ENCODE data around the gene DLG2.
"Not testable (repeated sequence)": the region's sequence is repeated elsewhere in the genome, so short reads cannot be mapped to it uniquely, and the experiment has no call there.

The DLG2 gene

DNA sequence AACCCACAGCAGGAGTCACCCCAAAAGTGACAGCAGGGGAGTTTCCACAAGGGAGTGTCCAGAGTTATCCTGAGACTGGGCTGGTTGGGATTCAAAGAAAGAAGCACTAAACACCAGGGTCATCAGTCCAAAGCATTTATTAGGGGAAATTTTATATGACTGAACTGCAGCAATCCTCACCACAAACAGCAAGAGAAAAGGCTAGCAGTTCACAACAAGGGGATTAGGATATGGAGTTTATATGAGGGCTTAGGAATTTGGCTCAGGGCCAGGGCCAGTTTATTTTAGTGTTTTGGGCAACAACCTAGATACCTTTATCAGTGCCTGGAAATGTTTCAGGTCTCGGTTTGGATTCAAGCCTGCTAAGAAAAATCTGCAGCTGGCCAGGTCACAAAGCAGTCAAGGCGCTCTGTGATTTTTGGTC, 16.1 kb upstream of the DLG2 start:
- DNase-seq (ENCODE audit: low read depth in 2 of 2) = no peak

DNA sequence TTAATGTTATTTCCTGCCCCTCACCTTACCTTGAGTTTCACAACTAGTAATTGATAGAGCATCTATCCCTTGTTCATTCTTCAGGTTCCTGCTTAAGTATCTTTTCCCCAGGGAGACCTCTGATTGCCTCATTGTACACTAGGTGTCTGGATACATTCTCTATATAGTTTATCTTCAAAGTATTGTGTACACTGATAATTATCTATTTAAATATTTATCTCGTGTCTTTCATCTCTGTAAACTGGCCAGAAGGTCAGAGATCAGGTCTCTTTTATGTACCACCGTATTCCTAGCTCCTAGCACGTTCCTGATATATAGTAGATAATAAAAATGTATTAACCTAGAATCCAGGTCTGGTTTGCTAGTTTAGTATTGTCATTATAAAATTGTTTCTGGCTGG, 7.6 kb upstream of the DLG2 start:
- no peak for DNase-seq (ENCODE audit: low read depth in 2 of 2)

DNA sequence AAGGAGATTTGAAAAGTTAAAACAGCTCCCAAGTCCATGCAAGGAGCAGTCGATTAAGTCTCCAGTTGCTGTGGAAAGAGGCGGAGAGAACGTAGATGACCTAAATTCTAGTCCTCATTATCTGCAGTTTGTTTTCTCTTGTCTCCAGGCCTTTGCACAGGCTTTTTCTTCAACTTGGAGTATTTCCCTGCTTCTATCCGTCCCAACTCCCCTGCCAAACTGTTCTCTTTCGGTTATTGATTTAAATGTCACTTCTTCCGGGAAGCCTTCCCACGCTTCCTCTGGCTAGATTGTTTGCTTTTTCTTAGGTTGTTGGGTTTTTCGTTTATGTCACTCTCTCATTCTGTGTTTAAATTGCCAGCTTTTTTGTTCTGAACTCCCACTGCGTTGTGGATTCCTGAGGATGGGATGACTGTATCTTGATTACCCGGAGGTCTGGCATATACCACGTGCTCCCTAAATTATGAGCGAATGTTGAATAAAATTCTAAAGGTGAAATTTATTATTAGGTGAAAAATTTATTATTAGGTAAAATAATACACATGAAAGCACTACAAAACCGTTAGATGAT, 1.7 kb upstream of the DLG2 start:
- no peak for DNase-seq (ENCODE audit: low read depth in 2 of 2)

DNA sequence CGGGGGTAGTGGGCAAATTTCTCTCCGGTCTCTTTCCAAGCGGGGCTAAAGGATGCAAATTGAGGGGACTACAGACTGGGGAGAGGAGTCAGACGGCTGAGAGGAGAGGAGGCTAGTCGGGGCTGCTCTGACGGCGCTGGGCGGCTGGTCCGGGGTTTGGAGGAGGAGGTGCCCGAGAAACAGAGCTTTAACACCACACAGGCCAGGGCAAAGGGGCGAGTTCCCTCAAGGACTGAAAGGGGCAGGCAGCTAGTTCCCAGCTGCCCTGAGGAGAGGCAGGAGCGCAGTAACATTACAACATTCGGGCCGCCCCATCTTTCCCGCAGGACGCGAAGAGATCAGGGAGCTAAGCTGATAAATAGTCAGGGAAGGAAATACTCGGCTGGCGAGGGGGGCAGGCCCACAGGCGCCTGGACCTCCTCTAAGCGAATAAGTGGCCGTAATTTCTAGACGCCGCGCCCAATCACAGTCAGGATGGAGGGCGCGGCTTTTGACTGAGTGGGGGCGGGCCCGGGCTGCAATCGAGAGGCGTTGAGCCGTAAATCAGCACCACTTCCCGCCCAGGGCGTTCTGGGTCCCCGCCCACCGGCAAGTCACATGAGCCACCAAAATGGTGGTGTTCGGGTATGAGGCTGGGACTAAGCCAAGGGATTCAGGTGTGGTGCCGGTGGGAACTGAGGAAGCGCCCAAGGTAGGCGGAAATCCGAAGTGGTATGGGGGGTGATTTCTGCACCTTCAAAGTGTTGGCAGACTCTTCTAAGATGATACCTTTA, 1.0 kb upstream of the DLG2 start, which contains the start of gene TMEM126B:
TSS of gene TMEM126B (plus strand) at position 596 of the 773 bp plus-strand sequence. CDS start at position 611, 15 bp downstream.
- peak; percentile 94 to 96 for DNase-seq (ENCODE audit: low read depth in 2 of 2)

DNA sequence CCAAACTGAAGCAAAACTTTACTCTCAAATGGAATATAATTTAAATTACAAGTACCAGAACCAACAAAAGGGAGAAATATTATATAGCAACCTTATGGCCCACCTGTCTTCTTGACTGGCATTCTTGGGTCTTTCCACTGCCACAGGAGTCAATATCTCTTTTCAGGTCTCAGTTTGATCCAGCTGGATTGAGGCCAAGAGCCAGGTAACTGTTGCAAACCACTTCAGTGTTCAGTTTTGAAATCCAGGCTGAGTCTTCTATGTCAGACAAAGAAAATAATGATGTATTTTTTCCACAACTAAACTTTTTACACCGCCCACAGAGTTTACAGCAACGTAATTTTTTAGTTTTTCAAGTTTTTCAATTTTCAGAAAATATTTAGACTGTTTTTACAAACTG, 648 bp downstream of the DLG2 start:
- DNase-seq (ENCODE audit: low read depth in 2 of 2) = no peak

DNA sequence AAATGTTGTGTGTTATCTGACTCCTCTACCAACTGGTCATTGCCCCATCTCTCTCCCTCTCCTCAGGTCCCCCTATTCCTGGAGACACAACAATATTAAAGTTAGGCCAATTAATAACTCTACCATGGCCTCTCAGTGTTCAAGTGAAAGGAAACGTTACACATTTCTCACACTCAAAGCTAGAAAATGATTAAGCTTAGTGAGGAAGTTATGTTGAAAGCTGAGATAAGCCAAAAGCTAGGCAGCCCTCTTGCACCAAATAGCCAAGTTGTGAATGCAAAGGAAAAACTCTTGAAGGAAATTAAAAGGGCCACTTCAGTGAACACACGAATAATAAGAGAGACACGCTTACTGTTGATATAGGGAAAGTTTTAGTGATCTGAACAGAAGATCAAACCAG, 6.9 kb downstream of the DLG2 start:
- no peak for DNase-seq (ENCODE audit: low read depth in 2 of 2)

DNA sequence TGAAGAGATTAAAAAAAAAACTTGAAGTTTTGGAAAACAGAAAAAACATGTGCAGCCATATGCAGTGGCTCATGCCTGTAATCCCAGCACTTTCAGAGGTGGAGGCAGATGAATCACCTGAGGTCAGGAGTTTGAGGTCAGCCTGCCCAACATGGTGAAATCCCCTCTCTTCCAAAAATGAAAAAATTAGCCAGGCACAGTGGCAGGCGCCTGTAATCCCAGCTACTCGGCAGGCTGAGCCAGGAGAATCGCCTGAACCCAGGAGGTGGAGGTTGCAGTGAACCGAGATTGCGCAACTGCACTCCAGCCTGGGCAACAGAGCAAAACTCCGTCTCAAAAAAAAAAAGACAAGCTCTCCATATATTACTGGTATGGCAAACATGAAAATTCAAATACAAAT, 7.6 kb downstream of the DLG2 start:
- DNase-seq (ENCODE audit: low read depth in 2 of 2) = no peak

DNA sequence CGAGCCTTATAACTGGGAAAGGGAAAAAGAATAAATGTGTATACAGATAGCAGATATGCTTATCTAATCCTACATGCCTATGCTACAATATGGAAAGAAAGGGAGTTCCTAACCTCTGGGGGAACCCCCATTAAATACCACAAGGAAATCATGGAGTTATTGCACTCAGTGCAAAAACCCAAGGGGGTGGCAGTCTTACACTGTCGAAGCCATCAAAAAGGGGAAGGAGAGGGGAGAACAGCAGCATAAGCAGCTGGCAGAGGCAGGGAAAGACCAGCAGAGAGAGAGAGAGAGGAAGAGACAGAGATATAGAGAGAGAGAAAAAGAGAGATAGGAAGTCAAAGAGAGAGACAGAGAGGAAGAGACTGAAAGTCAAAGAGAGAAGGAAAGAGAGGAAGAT, 15.5 kb downstream of the DLG2 start:
- DNase-seq (ENCODE audit: low read depth in 2 of 2) = not testable (repeated sequence)

DNA sequence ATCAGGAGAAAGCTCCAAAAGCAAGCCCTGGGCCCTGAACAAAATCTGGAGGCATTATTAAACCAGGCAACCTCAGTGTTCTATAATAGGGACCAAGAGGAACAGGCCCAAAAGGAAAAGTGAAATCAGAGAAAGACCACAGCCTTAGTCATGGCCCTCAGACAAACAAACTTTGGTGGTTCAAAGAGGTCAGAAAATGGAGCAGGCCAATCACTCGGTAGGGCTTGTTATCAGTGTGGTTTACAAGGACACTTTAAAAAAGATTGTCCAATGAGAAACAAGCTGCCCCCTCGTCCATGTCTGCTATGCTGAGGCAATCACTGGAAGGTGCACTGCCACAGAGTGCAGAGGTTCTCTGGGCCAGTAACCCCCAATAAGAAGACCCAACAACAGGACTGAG, 17.9 kb downstream of the DLG2 start:
- not testable (repeated sequence) for DNase-seq (ENCODE audit: low read depth in 2 of 2)

DNA sequence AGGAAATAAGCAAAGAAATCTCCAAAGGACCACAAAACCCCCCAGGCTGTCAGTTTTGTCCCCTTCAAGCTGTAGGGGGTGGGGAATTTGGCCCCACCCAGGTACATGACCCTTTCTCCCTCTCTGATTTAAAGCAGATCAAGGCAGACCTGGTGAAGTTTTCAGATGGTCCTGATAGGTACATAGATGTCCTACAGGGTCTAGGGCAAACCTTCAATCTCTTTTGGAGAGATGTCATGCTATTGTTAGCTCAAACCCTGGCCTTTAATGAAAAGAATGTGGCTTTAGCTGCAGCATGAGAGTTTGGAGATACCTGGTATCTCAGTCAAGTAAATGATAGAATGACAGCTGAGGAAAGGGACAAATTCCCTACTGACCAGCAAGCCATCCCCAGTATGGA, 18.5 kb downstream of the DLG2 start:
- DNase-seq (ENCODE audit: low read depth in 2 of 2) = not testable (repeated sequence)

DNA sequence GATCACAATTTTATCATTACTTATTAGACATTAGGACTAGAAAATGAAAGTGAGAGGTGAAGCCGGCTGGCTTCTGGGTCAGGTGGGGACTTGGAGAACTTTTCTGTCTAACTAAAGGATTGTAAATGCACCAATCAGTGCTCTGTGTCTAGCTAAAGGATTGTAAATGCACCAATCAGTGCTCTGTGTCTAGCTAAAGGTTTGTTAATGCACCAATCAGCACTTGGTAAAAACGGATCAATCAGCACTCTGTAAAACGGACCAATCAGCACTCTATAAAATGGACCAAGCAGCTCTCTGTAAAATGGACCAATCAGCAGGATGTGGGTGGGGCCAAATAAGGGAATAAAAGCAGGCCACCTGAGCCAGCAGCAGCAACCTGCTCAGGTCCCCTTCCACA, 20.9 kb downstream of the DLG2 start:
- not testable (repeated sequence) for DNase-seq (ENCODE audit: low read depth in 2 of 2)

DNA sequence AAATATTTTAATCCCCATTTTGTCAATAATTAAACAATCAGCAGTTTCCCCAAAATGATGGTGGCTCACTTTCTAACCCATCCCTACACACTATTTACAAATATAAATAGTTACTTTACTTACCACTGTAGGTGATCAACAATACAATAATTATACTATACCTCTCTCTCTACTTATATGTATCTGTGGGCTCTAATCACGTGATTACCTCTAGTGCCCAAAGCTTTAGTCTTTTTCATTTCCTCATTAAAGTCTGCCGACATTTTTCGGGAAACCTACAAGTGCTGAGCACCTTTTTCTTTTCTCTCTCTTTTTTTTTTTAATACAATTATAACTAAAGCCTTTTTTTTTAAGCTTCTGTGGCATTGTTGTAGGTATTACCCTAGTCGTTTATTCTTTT, 23.9 kb downstream of the DLG2 start:
- no peak for DNase-seq (ENCODE audit: low read depth in 2 of 2)

DNA sequence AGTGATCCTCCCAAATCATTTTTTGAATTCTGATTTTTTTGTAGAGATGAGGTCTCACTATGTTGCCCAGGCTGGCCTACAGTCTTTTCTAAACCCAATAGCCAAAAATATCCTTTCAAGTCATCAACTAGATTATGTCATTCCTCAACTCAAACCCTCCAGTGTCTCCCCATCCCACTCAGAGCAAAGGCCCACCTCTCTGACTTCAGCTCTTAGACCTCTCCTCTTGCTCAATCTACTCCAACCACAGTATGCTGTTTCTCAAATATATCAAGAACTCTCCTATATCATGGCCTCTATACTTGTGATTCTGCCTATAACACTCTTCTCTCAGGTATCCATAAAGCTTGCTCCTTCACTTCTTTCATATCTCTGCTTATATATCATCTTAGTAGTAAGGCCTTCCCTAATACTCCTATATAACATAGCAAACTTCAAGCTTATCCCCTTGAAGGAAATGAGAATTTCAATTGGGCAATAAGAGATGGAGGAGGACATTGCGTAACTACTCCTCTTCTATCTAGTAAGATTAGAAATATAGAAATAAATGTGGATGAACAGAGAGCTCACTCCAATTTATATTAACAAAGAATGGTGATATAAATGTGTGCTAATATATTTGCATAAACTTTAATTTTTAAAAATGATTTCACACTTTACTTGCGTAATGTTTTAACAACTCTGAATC, 24.5 kb downstream of the DLG2 start:
- no peak for DNase-seq (ENCODE audit: low read depth in 2 of 2)

DNA sequence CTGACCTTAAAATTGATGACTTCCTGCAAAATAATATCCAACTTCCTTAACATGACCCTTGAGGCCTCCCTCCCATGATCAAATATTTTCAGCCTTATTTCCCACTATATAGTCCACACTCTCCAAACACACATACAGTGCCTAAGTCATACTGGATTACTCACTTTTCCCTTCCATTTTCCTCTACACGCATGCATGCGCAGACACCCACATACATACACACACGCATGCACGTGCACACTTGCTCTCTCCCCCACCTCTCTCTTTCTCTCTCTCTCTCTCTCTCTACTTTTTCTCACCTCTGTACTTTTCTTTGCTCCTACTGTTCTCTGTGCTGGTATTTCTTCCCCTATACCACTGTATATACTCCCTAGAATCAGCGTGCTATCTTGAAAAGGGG, 28.1 kb downstream of the DLG2 start:
- DNase-seq (ENCODE audit: low read depth in 2 of 2) = no peak

DNA sequence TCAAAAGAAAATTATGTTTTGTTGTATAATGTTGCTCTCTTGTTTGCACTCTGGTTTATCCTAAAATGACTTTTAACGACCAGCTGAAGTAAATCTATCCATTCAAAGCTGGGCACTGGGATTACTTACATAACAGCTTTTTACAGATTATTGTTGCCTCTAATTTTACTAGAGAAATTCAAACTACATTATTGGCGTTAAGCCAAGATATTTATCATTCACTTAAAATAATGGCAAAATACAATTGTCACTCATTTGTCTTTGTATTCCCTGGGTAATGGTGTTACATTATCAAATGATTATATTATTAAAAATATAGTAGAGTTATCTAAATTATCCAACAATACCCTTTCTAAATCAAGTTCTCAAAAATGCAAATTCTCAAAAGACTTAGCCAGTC, 30.3 kb downstream of the DLG2 start:
- no peak for DNase-seq (ENCODE audit: low read depth in 2 of 2)

DNA sequence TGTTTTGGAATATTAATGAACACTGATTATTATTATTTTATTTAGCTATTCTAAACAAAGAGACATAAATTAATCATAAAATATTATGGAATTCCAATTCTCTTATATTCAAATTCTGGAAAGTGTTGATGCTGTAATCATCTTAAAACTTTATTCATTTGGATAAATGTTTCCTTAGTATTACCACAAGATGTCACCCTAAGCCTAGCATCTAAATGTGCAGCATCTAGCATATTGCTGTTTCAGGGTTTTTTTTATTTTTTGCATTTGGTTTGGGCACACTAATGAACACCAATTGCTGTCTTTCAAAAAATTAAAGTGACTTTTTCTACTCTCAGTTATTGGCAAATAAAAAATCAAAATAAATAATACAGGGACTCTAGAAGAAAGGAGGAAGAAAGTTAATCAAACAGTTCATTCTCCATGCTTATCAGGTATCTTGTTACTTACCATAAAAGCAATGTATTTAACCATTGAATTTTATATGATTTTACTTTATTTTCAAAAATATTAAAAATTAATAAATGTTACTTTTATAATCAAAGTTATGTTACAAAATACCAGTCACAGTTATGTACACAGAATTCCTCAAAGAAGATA, 31.8 kb downstream of the DLG2 start:
- no peak for DNase-seq (ENCODE audit: low read depth in 2 of 2)

DNA sequence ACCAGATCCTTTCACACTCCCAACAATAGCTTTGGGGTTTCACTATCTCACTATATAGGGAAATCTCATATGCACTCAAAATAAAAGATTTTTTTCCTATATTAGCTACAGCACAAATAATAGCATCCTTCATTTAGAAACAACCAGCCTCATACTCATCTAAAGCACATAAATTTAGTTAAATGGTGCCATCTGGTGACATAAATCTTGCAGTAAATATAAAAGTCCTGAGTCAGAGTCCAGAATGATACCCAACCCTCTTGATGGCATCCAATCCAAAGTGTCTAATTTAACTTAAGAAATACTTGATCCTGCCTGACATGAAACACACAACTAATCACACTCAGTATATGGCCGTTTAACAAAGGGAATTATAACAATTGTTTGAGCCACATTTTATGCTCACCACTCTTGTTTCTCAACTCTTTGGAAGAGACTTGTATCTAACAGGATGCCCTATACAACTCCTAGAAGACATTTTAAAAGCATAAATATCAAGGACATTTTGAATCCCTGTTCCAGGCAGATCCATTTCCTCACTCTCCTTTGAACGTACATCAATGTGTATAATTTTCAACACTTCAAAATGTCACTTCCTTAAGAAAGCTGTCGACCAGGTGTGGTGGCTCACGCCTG, 36.2 kb downstream of the DLG2 start:
- DNase-seq (ENCODE audit: low read depth in 2 of 2) = no peak

DNA sequence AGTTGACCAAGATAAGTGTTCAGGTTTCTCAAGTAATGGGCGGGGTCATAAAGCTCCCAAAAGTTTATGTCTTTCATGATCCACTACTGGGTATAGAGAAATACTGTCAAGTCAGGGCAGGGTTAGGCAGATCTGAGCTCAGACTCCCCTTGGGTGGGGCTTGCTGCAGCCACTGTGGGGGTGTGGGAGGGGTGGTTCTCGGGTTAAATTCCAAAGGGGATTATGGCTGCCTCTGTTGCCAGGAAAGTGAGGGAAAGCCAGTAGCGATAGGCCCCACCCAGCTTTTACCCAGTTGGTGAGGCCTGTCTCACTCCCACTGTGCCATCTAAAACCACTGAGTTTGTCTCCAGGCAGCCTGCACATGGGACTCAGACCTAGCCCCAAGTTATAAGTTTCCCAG, 37.8 kb downstream of the DLG2 start:
- no peak for DNase-seq (ENCODE audit: low read depth in 2 of 2)

DNA sequence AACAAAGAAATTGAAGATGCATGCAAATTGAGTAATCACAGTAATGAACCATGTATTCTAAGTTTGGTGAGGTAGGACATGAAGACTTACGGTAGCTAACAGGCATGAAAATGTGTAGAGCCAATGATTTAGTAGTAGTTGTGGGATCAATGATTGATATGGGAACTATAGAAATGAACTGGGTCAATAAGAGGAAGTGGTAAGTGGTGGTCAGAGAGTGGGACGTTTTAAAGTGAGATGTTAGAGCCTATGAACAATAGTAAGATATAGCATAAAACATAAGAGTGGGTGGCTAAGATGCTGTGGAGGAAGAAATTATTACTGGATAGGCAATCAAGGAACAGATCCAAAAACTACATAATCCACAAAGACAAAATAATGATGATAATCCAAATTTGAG, 45.0 kb downstream of the DLG2 start:
- DNase-seq (ENCODE audit: low read depth in 2 of 2) = no peak

DNA sequence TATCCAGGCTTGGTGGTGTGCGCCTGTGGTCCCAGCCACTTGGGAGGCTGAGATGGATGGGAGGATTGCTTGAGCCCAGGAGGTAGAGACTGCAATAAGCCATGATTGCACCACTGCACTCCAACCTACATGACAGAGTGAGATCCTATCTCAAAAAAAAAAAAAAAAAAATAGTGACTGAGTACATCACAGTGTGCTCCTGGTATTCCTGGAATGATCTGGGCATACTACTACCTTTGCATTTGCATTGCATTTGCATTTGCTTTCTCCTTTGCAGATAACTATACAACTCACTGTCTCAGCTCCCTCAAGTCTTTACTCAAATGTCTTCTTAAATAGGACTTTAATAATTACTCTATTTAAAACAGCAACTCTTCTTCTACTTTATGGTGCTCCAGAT, 51.8 kb downstream of the DLG2 start:
- no peak for DNase-seq (ENCODE audit: low read depth in 2 of 2)

DNA sequence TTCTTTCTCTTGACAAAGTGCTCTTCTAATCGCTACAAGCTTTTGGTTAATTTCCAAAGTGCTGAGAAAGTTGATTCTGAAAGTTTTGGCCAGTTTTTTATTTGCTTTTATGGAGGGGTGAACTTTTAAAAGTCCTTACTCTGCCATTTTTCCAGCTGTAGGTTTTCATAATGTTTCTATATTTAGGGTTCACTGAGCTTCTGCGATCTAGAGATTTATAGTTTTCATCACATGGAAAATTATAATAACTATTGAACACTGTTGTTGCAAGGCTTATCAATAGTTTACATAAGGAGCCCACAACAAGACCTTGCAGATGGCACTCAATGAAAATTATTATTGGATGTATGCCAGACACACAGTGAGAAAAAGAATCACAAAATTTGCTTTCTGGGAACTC, 55.1 kb downstream of the DLG2 start:
- no peak for DNase-seq (ENCODE audit: low read depth in 2 of 2)

DNA sequence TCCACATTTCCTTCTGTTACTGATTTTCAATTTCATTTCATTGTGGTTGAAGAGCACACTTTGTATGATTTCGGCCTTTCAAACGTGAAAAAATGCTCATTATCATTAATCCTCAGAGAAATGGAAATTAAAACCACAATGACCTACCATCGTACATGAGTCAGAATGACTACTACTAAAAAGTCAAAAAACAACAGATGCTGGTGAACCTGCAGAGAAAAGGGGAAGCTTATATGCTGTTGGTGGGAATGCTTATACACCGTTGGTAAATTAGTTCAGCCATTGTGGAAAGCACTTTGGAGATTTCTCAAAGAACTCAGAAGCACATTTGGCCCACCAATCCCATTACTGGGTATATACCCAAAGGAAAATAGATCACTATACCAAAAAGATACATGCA, 57.6 kb downstream of the DLG2 start:
- no peak for DNase-seq (ENCODE audit: low read depth in 2 of 2)

All from activated CD4-positive, alpha-beta T cell treated with anti-CD3 and anti-CD28 coated beads for 24 hours (primary cell).